HCT116 (cell line): ENCODE measurements around the gene CACNA1E. TPM values are rescaled to one million over a fixed set of nuclear protein-coding genes. Genes with fewer than 3 reads are reported as not detected.

Experiments used
- ATAC-seq: fragments of 200-7000 bp; cut with Tn5 transposase; 2 replicates; pipeline ENCODE4 v1.9.1; 2020; ENCODE audit warnings: mild to moderate bottlenecking, moderate library complexity
- BruUV-seq: library from RNA; stranded (reverse); fragments of 400-500 nt; replicated peaks from 2 replicates; lab custom pipeline; 2021; lab: Mats Ljungman, UMichigan
- CTCF ChIA-PET: fragments of 300-600 bp; sonication (Branson Sonifier 250); formaldehyde crosslinking; loops from one replicate; lab custom pipeline; 2021; ENCODE audit warnings: antibody characterized with exemption; lab: Charles Lee
- POLR2A ChIA-PET: fragments of 300-600, 350-600 bp; sonication (Branson Sonifier 250); formaldehyde crosslinking; loops from one replicate; lab custom pipeline; 2021; ENCODE audit warnings: antibody characterized with exemption; lab: Charles Lee
- RAD21 ChIA-PET, 2 experiments: fragments of 300-600 bp; sonication (Branson Sonifier 250); formaldehyde crosslinking; loops; one replicate each; lab custom pipeline; 2023; ENCODE audit warnings: low total read pairs in 2 of 2; ENCODE audit not compliant: uncharacterized antibody in 2 of 2, unreplicated experiment in 2 of 2, low non-redundant PET in 1 of 2; lab: Charles Lee
- DNase-seq: peaks from one replicate; pipeline ENCODE4 v3.0.0-alpha.2; 2010; ENCODE audit warnings: low read depth, low spot score
- H2AFZ ChIP-seq: fragments of 200-600 bp; shearing (Covaris generic), sonication (generic); 2 replicates; pipeline ENCODE4 v1.6.1; 2017; ENCODE audit warnings: low read depth, mixed run types, mixed read lengths, antibody characterized with exemption, low read length; ENCODE audit not compliant: poor library complexity, severe bottlenecking
- H3K27ac ChIP-seq: 2 replicates; pipeline ENCODE4 v1.5.1; 2012; ENCODE audit warnings: low read depth, low read length
- H3K27me3 ChIP-seq: fragments of 200-600 bp; sonication (generic); 2 replicates; pipeline ENCODE4 v1.6.1; 2016; ENCODE audit warnings: mixed run types, low read length, mixed read lengths; ENCODE audit not compliant: insufficient read depth
- H3K36me3 ChIP-seq, 2 experiments: fragments of 200-500 bp in 1 of 2; fragments of 200-600 bp in 1 of 2; sonication (Bioruptor generic) in 1 of 2; sonication (generic) in 1 of 2; 2 replicates each; pipeline versions ENCODE4 v1.5.1 to v1.6.1; 2014 to 2016; ENCODE audit warnings: low read length in 2 of 2, inconsistent platforms in 1 of 2, mixed read lengths in 1 of 2, mixed run types in 1 of 2; ENCODE audit not compliant: insufficient read depth in 2 of 2, control insufficient read depth in 1 of 2
- H3K4me1 ChIP-seq, 2 experiments: fragments of 200-600 bp in 1 of 2; sonication (generic) in 1 of 2; 2 replicates each; pipeline versions ENCODE4 v1.5.1 to v1.6.1; 2012 to 2017; ENCODE audit warnings: low read length in 2 of 2, inconsistent platforms in 1 of 2, mild to moderate bottlenecking in 1 of 2, mixed read lengths in 1 of 2, mixed run types in 1 of 2, moderate library complexity in 1 of 2; ENCODE audit not compliant: insufficient read depth in 2 of 2, control insufficient read depth in 1 of 2
- H3K4me2 ChIP-seq: fragments of 200-600 bp; sonication (generic); 2 replicates; pipeline ENCODE4 v1.6.1; 2017; ENCODE audit warnings: mixed run types, low read length, mixed read lengths
- H3K4me3 ChIP-seq, 2 experiments: fragments of 200-600 bp in 1 of 2; sonication (generic) in 1 of 2; replicated peaks in 1 of 2; 2 replicates each; pipeline ENCODE4 v1.5.1; 2011 to 2016; ENCODE audit warnings: low read length in 2 of 2, control low read depth in 1 of 2, low read depth in 1 of 2, mild to moderate bottlenecking in 1 of 2, mixed read lengths in 1 of 2, mixed run types in 1 of 2
- H3K79me2 ChIP-seq: fragments of 200-600 bp; sonication (generic); 2 replicates; pipeline ENCODE4 v1.6.1; 2017; ENCODE audit warnings: mild to moderate bottlenecking, mixed run types, low read length, moderate library complexity, mixed read lengths; ENCODE audit not compliant: insufficient read depth
- H3K9ac ChIP-seq: fragments of 200-600 bp; sonication (generic); 2 replicates; pipeline ENCODE4 v1.6.1; 2016; ENCODE audit warnings: low read length, mixed read lengths
- H3K9me2 ChIP-seq: fragments of 200-600 bp; sonication (generic), shearing (Covaris generic); 2 replicates; pipeline ENCODE4 v1.6.1; 2017; ENCODE audit warnings: mixed run types, mild to moderate bottlenecking, moderate library complexity; ENCODE audit not compliant: insufficient read depth
- H3K9me3 ChIP-seq, 2 experiments: fragments of 200-500 bp in 1 of 2; fragments of 200-600 bp in 1 of 2; sonication (Bioruptor generic) in 1 of 2; sonication (generic) in 1 of 2; 2 replicates each; pipeline ENCODE4 v1.6.1; 2014 to 2017; ENCODE audit warnings: low read length in 2 of 2, mixed read lengths in 2 of 2, inconsistent platforms in 1 of 2, low read depth in 1 of 2, mild to moderate bottlenecking in 1 of 2, mixed run types in 1 of 2, moderate library complexity in 1 of 2; ENCODE audit not compliant: control insufficient read depth in 1 of 2, insufficient read depth in 1 of 2
- H4K20me1 ChIP-seq: fragments of 200-600 bp; sonication (generic), shearing (Covaris generic); 2 replicates; pipeline ENCODE4 v1.6.1; 2017; ENCODE audit warnings: mixed run types, mild to moderate bottlenecking, moderate library complexity; ENCODE audit not compliant: insufficient read depth
- EZH2 ChIP-seq: fragments of 200-600 bp; sonication (generic); IDR thresholded peaks from 2 replicates; pipeline ENCODE4 v1.6.1; 2017; ENCODE audit warnings: antibody characterized with exemption, mixed run types
- EZH2phosphoT487 ChIP-seq: fragments of 200-600 bp; IDR thresholded peaks from 2 replicates; pipeline ENCODE4 v1.6.1; 2018; ENCODE audit warnings: antibody characterized with exemption, borderline replicate concordance
- SIN3A ChIP-seq: IDR thresholded peaks from 2 replicates; pipeline ENCODE4 v1.6.1; 2012; ENCODE audit warnings: low read depth
- SP1 ChIP-seq: IDR thresholded peaks from 2 replicates; pipeline ENCODE4 v1.6.1; 2012; ENCODE audit warnings: low read depth
- SRF ChIP-seq: IDR thresholded peaks from 2 replicates; pipeline ENCODE4 v1.6.1; 2012; ENCODE audit warnings: low read depth
- YY1 ChIP-seq: IDR thresholded peaks from 2 replicates; pipeline ENCODE4 v1.6.1; 2011; ENCODE audit warnings: low read length, low read depth, moderate library complexity, mild to moderate bottlenecking; ENCODE audit not compliant: insufficient replicate concordance; ENCODE audit errors: extremely low read depth
- intact Hi-C: fragments of 100-400 bp; cut with micrococcal nuclease; formaldehyde crosslinking; loops from 2 replicates; pipeline ENCODE4 v1.10.0; 2022
- total RNA-seq: library from RNA; stranded (reverse); gene quantifications from one replicate; pipeline ENCODE4 v1.2.1, GENCODE V29; 2021; ENCODE audit not compliant: unreplicated experiment
- TF ChIP-seq, protein P1 (sequence below): IDR thresholded peaks from 2 replicates; pipeline ENCODE4 v1.6.1; 2012

The CACNA1E gene
- total RNA-seq, 1 experiment from 2014 or later = 0.02 TPM

DNA sequence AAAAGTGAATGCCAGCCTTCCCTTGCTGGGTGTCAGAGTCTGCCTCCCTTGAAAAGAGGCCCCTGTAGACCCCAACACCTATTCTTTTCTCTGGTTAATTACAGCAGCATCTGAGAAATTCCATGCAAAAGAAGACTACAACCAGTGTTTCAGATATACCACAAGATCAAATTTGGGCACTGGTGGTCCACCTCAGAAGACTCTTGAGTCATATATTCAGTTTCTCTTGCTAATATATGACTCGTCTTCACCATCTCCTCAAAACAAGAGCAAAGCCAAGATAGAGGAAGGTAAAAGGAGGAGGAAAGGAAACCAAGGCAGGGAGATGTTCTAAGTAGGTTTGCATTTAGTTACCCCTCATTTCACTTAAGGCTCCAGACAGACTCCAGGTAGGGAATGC is 318.3 kb downstream of the CACNA1E start:
- H4K20me1 ChIP-seq = no peaks in the 10 kb centered on the region
- H3K4me1 ChIP-seq = no peaks in the 10 kb centered on the region
- BruUV-seq = no TSS peak
- no peaks in the 10 kb centered on the region for H3K79me2 ChIP-seq
- no peak overlapping the region for H3K4me3 ChIP-seq
- H3K9ac ChIP-seq = no peak overlapping the region
- POLR2A ChIA-PET = no interaction called here
- TF ChIP-seq SRF = no peak
- CTCF ChIA-PET = no interaction called here
- H3K27ac ChIP-seq = no peak overlapping the region
- no peak for DNase-seq
- no peak for ATAC-seq
- intact Hi-C loops = no loop called here
- RAD21 ChIA-PET = no interaction called here
- no peak overlapping the region for H3K4me2 ChIP-seq
- peaks cover 31% of the 10 kb centered on the region for H3K27me3 ChIP-seq
- H3K9me2 ChIP-seq = no peaks in the 10 kb centered on the region
- no peak overlapping the region for H2AFZ ChIP-seq
- no peaks in the 10 kb centered on the region for H3K9me3 ChIP-seq
- no peaks in the 10 kb centered on the region for H3K36me3 ChIP-seq

DNA sequence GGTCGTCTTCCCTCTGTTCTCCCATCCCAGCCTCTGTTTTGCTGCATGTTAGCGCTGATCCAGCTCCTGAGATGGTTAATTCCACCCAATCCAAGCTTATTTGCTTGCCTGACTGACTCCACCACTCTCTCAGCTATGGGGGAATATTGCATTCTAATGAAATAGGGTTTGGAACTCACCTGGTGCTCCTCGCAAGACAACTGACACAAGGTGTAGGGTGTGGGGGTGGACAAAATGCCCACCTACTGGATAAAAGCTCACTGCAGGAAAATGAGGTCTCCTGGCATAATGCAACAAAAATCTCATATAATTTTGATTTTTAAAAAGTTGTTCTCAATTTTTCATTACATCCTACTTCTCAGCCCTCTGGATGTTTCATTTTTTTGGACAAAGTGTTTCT is 319.1 kb downstream of the CACNA1E start:
- H3K9me3 ChIP-seq = no peaks in the 10 kb centered on the region
- CTCF ChIA-PET = no interaction called here
- peaks cover 34% of the 10 kb centered on the region for H3K27me3 ChIP-seq
- H2AFZ ChIP-seq = no peak overlapping the region
- H3K4me3 ChIP-seq = no peak overlapping the region
- H3K79me2 ChIP-seq = no peaks in the 10 kb centered on the region
- POLR2A ChIA-PET = no interaction called here
- ATAC-seq = no peak
- H3K4me2 ChIP-seq = no peak overlapping the region
- H3K36me3 ChIP-seq = no peaks in the 10 kb centered on the region
- no peaks in the 10 kb centered on the region for H4K20me1 ChIP-seq
- H3K4me1 ChIP-seq = no peaks in the 10 kb centered on the region
- intact Hi-C loops = no loop called here
- no peaks in the 10 kb centered on the region for H3K9me2 ChIP-seq
- RAD21 ChIA-PET = no interaction called here
- no peak overlapping the region for H3K27ac ChIP-seq
- TF ChIP-seq SIN3A = no peak
- TF ChIP-seq EZH2 = no peak
- TF ChIP-seq, all 23 proteins: peak for 0
- H3K9ac ChIP-seq = no peak overlapping the region
- no TSS peak for BruUV-seq
- DNase-seq = no peak

DNA sequence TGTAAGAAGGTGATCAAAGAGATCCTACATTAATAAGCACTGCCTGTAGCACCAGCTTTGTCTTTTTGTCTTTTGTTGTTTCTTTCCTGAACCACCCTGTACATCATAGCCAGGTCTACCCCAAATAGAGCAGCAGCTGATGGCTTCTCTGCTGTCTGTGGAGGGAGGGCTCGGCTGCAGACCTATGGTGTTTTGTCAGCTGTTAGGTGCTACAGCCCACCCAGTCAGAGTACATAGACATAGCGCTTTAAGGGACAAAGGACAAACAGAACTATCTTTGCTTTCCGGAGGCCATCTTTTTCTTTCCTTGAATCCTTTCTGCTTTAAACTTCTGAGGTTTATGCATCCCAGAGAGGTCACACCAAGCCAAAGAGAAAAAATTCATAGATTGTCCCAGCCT is 320.1 kb downstream of the CACNA1E start:
- H3K27ac ChIP-seq = no peak overlapping the region

More for the DNA sequence above, 320.1 kb downstream of the CACNA1E start:
- no peak for DNase-seq
- H4K20me1 ChIP-seq = no peaks in the 10 kb centered on the region
- no TSS peak for BruUV-seq
- H3K4me1 ChIP-seq = no peaks in the 10 kb centered on the region
- no peak overlapping the region for H3K4me2 ChIP-seq
- no peaks in the 10 kb centered on the region for H3K9me2 ChIP-seq
- intact Hi-C loops = no loop called here
- ChIA-PET POLR2A (no interaction called here), CTCF (no interaction called here), RAD21 (no interaction called here)
- no peak overlapping the region for H3K9ac ChIP-seq
- H3K27me3 ChIP-seq = peaks cover 41% of the 10 kb centered on the region
- H2AFZ ChIP-seq = no peak overlapping the region
- no peak for ATAC-seq
- TF ChIP-seq EZH2phosphoT487 (no peak), EZH2 (no peak), YY1 (no peak), SP1 (no peak)
- TF ChIP-seq, protein P1, sequence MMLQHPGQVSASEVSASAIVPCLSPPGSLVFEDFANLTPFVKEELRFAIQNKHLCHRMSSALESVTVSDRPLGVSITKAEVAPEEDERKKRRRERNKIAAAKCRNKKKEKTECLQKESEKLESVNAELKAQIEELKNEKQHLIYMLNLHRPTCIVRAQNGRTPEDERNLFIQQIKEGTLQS = no peak
- H3K9me3 ChIP-seq = no peaks in the 10 kb centered on the region
- no peak overlapping the region for H3K4me3 ChIP-seq
- no peaks in the 10 kb centered on the region for H3K79me2 ChIP-seq
- no peaks in the 10 kb centered on the region for H3K36me3 ChIP-seq
